GM12864 (cell line): ENCODE results near the gene ATP10B.
"Not testable (repeated sequence)": the region's sequence is repeated elsewhere in the genome, so short reads cannot be mapped to it uniquely, and the experiment has no call there.

Experiments
- DNase-seq: peaks from one replicate; pipeline ENCODE4 v3.0.0-alpha.2; 2011; ENCODE audit warnings: low read depth
- H3K4me3 ChIP-seq: 2 replicates; pipeline ENCODE4 v1.5.1; 2011; ENCODE audit warnings: mild to moderate bottlenecking, low read depth, low read length, control low read depth
- TF ChIP-seq, protein P1 (sequence below): IDR thresholded peaks from 2 replicates; pipeline ENCODE4 v1.5.1; 2011; ENCODE audit warnings: low read depth, mild to moderate bottlenecking, moderate library complexity, low read length, control low read depth, inconsistent platforms; ENCODE audit errors: missing control alignments

The ATP10B gene, protein sequence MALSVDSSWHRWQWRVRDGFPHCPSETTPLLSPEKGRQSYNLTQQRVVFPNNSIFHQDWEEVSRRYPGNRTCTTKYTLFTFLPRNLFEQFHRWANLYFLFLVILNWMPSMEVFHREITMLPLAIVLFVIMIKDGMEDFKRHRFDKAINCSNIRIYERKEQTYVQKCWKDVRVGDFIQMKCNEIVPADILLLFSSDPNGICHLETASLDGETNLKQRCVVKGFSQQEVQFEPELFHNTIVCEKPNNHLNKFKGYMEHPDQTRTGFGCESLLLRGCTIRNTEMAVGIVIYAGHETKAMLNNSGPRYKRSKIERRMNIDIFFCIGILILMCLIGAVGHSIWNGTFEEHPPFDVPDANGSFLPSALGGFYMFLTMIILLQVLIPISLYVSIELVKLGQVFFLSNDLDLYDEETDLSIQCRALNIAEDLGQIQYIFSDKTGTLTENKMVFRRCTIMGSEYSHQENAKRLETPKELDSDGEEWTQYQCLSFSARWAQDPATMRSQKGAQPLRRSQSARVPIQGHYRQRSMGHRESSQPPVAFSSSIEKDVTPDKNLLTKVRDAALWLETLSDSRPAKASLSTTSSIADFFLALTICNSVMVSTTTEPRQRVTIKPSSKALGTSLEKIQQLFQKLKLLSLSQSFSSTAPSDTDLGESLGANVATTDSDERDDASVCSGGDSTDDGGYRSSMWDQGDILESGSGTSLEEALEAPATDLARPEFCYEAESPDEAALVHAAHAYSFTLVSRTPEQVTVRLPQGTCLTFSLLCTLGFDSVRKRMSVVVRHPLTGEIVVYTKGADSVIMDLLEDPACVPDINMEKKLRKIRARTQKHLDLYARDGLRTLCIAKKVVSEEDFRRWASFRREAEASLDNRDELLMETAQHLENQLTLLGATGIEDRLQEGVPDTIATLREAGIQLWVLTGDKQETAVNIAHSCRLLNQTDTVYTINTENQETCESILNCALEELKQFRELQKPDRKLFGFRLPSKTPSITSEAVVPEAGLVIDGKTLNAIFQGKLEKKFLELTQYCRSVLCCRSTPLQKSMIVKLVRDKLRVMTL (N-terminal part only)

DNA sequence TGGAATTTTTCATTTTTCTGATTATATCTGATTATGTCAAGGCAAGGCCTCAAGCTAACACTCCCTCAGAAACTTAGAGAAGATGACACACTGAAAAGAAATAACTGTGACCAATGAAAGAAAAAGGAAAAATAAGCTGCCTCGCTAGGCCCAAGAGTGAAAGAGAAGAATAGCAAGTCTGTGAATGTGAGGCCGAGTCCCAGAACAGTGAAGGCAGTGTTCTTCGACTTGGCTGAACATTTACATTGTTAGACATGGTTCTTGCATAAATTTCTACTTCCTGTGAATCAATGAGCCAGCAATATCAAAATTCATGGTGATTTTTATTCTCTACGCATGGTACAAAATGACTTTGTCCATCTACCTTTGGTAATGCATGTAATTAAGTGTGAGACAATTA lies at the start of gene ATP10B:
ATP10B (minus strand) TSS at position 163 of the 400 bp plus-strand sequence. CDS start 164,137 bp downstream, outside the sequence.
- TF ChIP-seq, protein P1, sequence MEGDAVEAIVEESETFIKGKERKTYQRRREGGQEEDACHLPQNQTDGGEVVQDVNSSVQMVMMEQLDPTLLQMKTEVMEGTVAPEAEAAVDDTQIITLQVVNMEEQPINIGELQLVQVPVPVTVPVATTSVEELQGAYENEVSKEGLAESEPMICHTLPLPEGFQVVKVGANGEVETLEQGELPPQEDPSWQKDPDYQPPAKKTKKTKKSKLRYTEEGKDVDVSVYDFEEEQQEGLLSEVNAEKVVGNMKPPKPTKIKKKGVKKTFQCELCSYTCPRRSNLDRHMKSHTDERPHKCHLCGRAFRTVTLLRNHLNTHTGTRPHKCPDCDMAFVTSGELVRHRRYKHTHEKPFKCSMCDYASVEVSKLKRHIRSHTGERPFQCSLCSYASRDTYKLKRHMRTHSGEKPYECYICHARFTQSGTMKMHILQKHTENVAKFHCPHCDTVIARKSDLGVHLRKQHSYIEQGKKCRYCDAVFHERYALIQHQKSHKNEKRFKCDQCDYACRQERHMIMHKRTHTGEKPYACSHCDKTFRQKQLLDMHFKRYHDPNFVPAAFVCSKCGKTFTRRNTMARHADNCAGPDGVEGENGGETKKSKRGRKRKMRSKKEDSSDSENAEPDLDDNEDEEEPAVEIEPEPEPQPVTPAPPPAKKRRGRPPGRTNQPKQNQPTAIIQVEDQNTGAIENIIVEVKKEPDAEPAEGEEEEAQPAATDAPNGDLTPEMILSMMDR, result no peak
- no peak within 1 kb of the TSS for H3K4me3 ChIP-seq
- DNase-seq, result no peak

DNA sequence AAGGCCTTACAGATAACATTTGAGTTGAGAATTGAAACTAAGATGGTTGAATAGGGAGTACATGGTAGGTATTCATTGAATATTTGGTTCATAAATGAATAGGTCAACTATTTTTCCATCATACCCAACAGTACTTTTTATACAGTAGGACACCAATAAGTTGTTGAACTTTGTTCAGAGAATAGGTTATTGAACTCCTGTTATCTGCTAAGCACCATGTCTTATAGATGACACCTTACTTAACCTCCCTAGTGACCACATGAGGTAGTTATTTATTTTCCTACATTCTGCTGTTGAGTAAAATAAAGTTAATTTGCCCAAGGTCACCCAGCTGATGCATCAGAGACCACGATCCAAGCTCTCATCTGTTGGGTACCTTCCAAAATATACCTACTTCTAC lies 49.6 kb upstream of the ATP10B start:
- DNase-seq, result no peak
- no peak overlapping the region for H3K4me3 ChIP-seq
- TF ChIP-seq, protein P1, result no peak

DNA sequence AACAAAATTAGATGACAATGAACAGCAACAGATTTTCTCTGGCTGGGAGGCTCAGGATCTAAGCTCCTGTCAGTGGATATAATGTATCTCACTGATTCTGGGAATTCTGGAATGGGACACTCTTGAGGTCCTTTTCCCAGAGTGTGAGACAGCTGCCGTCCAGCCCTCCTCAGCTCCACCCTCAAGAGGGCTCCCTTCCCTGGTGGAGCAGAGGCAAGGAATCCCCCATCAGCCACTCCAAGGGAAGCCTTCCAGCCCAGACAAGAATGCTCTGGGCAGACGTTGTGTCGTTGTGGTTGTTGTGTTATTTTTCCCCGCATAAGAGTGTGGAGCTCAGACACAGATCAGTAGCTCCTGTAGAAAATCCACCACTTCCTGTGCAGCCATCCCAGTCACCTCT lies 47.7 kb upstream of the ATP10B start:
- TF ChIP-seq, protein P1, result no peak

DNA sequence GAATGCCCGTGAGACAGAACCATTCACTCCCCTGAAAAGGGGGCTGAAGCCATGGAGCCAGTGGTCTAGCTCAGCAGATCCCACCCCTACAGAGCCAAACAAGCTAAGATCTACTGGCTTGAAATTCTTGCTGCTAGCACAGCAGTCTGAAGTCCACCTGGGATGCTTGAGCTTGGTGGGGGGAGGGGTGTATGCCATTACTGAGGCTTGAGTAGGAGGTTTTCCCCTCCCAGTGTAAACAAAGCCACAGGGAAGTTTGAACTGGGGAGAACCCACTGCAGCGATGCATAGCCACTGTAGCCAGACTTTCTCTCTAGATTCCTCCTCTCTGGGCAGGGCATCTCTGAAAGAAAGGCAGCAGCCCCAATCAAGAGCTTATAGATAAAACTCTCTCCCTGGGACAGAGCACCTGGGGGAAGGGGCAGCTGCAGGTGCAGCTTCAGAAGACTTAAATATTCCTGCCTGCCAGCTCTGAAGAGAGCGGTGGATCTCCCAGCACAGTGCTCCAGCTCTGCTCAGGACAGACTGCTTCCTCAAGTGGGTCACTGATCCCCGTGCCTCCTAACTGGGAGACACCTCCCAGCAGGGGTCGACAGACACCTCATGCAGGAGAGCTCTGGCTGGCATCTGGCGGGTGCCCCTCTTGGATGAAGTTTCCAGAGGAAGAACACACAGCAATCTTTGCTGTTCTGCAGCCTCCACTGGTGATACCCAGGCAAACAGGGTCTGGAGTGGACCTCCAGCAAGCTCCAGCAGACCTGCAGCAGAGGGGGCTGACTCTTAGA lies 41.4 kb upstream of the ATP10B start:
- DNase-seq, H3K4me3 ChIP-seq: not testable (repeated sequence)

More for the DNA sequence above, 47.7 kb upstream of the ATP10B start:
- no peak overlapping the region for H3K4me3 ChIP-seq
- no peak for DNase-seq

DNA sequence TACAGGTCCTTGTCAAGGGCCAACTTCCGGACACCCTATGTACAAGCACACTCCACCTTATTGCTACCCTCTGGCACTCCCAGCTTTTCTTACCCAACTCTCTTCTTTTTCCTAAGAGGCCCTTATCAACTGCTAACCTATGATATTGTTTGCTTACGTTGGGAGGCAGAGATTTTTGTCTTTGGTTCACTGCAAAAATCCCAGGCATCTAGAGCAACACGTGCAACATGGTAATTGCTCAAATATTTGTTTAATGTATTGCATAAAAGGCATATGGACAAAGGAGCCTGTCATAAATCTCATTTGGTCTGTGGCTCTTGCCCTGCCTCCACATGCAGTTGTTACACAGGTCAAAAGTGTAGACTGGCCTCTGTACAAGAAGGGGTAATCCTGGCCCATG lies 35.8 kb upstream of the ATP10B start:
- DNase-seq, result no peak
- H3K4me3 ChIP-seq, result no peak overlapping the region
- TF ChIP-seq, protein P1, result no peak

DNA sequence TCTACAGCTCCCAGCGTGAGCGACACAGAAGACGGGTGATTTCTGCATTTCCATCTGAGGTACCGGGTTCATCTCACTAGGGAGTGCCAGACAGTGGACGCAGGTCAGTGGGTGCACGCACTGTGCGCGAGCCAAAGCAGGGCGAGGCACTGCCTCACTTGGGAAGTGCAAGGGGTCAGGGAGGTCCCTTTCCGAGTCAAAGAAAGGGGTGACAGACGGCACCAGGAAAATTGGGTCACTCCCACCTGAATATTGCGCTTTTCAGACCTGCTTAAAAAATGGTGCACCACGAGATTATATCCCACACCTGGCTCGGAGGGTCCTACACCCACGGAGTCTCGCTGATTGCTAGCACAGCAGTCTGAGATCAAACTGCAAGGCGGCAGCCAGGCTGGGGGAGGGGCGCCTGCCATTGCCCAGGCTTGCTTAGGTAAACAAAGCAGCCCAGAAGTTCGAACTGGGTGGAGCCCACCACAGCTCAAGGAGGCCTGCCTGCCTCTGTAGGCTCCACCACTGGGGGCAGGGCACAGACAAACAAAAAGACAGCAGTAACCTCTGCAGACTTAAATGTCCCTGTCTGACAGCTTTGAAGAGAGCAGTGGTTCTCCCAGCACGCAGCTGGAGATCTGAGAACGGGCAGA lies 21.7 kb upstream of the ATP10B start:
- not testable (repeated sequence) for H3K4me3 ChIP-seq, DNase-seq

DNA sequence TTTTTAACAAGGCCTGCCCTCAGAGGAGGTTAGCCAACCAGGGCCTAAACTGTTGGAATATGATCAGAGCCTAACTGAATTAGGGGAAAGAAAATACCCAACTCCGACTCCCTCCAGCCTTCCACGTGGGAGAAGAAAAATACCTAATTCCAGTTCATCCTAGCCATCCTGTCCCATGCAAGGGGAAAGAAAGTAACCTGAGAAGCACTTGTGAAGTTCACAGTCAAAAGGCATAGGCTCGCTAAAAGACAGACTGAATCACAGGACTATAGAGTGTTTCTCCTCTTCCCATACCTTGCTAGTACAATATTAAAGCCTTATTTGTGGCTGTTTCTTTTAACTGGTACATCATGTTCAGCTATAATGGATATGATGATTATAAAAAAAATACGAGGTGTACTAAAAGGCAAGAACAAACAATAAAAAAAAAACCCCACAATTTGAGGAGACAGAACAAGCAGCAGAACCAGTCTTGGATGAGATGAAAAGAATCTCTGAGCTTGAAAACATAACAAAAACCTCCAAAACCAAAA lies 18.0 kb upstream of the ATP10B start:
- no peak for DNase-seq
- H3K4me3 ChIP-seq, result no peak overlapping the region
- TF ChIP-seq, protein P1, result no peak
